GM23338 (cell line): ENCODE measurements around the gene RUNX3. TPM values are rescaled to one million over a fixed set of nuclear protein-coding genes. Genes with fewer than 3 reads are reported as not detected.

Experiments
- ATAC-seq: fragments of 200-7000 bp; cut with Tn5 transposase; 3 replicates; pipeline ENCODE4 v1.9.1; 2020
- DNase-seq: peaks from one replicate; pipeline ENCODE4 v3.0.0-alpha.2; 2015; ENCODE audit warnings: low spot score
- H2AFZ ChIP-seq: fragments of 200-600 bp; sonication (generic); 2 replicates; pipeline ENCODE4 v1.8.0; 2016; ENCODE audit warnings: antibody characterized with exemption, mild to moderate bottlenecking, moderate library complexity
- H3F3A ChIP-seq: fragments of 200-600 bp; sonication (generic); replicated peaks from 2 replicates; pipeline ENCODE4 v1.8.0; 2017; ENCODE audit warnings: antibody characterized with exemption, mixed run types, low read depth
- H3K27ac ChIP-seq: fragments of 200-600 bp; sonication (generic); 2 replicates; pipeline ENCODE4 v1.6.1; 2016; ENCODE audit warnings: low read depth
- H3K27me3 ChIP-seq: fragments of 200-600 bp; sonication (generic); 2 replicates; pipeline ENCODE4 v1.8.0; 2016; ENCODE audit warnings: mild to moderate bottlenecking, mixed run types, moderate library complexity; ENCODE audit not compliant: insufficient read depth
- H3K36me3 ChIP-seq: fragments of 200-600 bp; sonication (generic); 2 replicates; pipeline ENCODE4 v1.8.0; 2016; ENCODE audit warnings: mild to moderate bottlenecking; ENCODE audit not compliant: insufficient read depth
- H3K4me1 ChIP-seq: fragments of 200-600 bp; sonication (generic); 2 replicates; pipeline ENCODE4 v1.8.0; 2016; ENCODE audit warnings: mild to moderate bottlenecking, moderate library complexity; ENCODE audit not compliant: insufficient read depth
- H3K4me2 ChIP-seq: fragments of 200-600 bp; sonication (generic); 2 replicates; pipeline ENCODE4 v1.7.1; 2017; ENCODE audit warnings: mixed run types
- H3K4me3 ChIP-seq: fragments of 200-600 bp; sonication (generic); 2 replicates; pipeline ENCODE4 v1.6.1; 2016; ENCODE audit warnings: mixed run types
- H3K79me2 ChIP-seq: fragments of 200-600 bp; sonication (generic); replicated peaks from 2 replicates; pipeline ENCODE4 v1.8.0; 2017; ENCODE audit warnings: mild to moderate bottlenecking; ENCODE audit not compliant: insufficient read depth
- H3K9me2 ChIP-seq: fragments of 200-600 bp; sonication (generic); 2 replicates; pipeline ENCODE4 v1.8.0; 2017; ENCODE audit not compliant: insufficient read depth
- H4K20me1 ChIP-seq: fragments of 200-600 bp; sonication (generic); replicated peaks from 2 replicates; pipeline ENCODE4 v1.8.0; 2017; ENCODE audit warnings: mild to moderate bottlenecking; ENCODE audit not compliant: insufficient read depth
- H3K27ac Mint-ChIP-seq: 2 replicates; pipeline ENCODE4 v1.8.0; 2020; ENCODE audit warnings: inconsistent platforms, mild to moderate bottlenecking, moderate library complexity, mixed read lengths
- H3K27me3 Mint-ChIP-seq: 3 replicates; pipeline ENCODE4 v1.8.0; 2022; ENCODE audit warnings: low read depth, mild to moderate bottlenecking, moderate library complexity, mixed read lengths, inconsistent platforms; ENCODE audit not compliant: insufficient read depth, poor library complexity
- H3K36me3 Mint-ChIP-seq: 3 replicates; pipeline ENCODE4 v1.8.0; 2021; ENCODE audit warnings: low read depth, mild to moderate bottlenecking, inconsistent platforms, moderate library complexity, mixed read lengths
- H3K4me1 Mint-ChIP-seq: 3 replicates; pipeline ENCODE4 v1.8.0; 2020; ENCODE audit warnings: mild to moderate bottlenecking, inconsistent platforms, mixed read lengths
- H3K4me3 Mint-ChIP-seq: 3 replicates; pipeline ENCODE4 v1.8.0; 2021; ENCODE audit warnings: moderate library complexity, mild to moderate bottlenecking, inconsistent platforms, mixed read lengths
- H3K9me3 Mint-ChIP-seq: 3 replicates; pipeline ENCODE4 v1.8.0; 2020; ENCODE audit warnings: moderate library complexity, mild to moderate bottlenecking, inconsistent platforms, mixed read lengths
- CREB1 ChIP-seq: fragments of 250-450 bp; sonication (Bioruptor Pico); IDR thresholded peaks from 2 replicates; pipeline ENCODE4 v1.5.0; 2020; ENCODE audit warnings: low read depth, mild to moderate bottlenecking, moderate library complexity
- CTCF ChIP-seq, 2 experiments: fragments of 200-600 bp in 1 of 2; sonication (generic) in 1 of 2; conservative IDR thresholded peaks; 2 replicates each; pipeline versions ENCODE4 v1.5.1 to v1.6.1; 2016 to 2017; ENCODE audit warnings: antibody characterized with exemption in 2 of 2, low read depth in 2 of 2, mild to moderate bottlenecking in 2 of 2, moderate library complexity in 1 of 2
- ETS1 ChIP-seq: IDR thresholded peaks from 2 replicates; pipeline ENCODE4 v1.6.1; 2016; ENCODE audit warnings: antibody characterized with exemption
- EZH2 ChIP-seq: fragments of 200-600 bp; sonication (generic); IDR thresholded peaks from one replicate; pipeline ENCODE4 v1.8.0; 2017; ENCODE audit warnings: antibody characterized with exemption, mild to moderate bottlenecking, low read depth; ENCODE audit not compliant: unreplicated experiment
- EZH2phosphoT487 ChIP-seq: fragments of 200-600 bp; sonication (generic); IDR thresholded peaks from one replicate; pipeline ENCODE4 v1.8.1; 2018; ENCODE audit warnings: antibody characterized with exemption; ENCODE audit not compliant: unreplicated experiment
- JUNB ChIP-seq: IDR thresholded peaks from one replicate; pipeline ENCODE4 v1.6.1; 2016; ENCODE audit warnings: antibody characterized with exemption; ENCODE audit not compliant: unreplicated experiment
- NANOG ChIP-seq: IDR thresholded peaks from 2 replicates; pipeline ENCODE4 v1.6.1; 2016; ENCODE audit warnings: antibody characterized with exemption, borderline replicate concordance
- POLR2AphosphoS5 ChIP-seq: IDR thresholded peaks from 2 replicates; pipeline ENCODE4 v1.6.1; 2016; ENCODE audit warnings: antibody characterized with exemption, low read depth
- REST ChIP-seq: IDR thresholded peaks from one replicate; pipeline ENCODE4 v1.6.1; 2018; ENCODE audit warnings: antibody characterized with exemption; ENCODE audit not compliant: unreplicated experiment
- STAT1 ChIP-seq: IDR thresholded peaks from one replicate; pipeline ENCODE4 v1.6.1; 2016; ENCODE audit warnings: antibody characterized with exemption; ENCODE audit not compliant: unreplicated experiment
- ZNF114 ChIP-seq: fragments of 250-450 bp; sonication (Bioruptor Pico); IDR thresholded peaks from 2 replicates; pipeline ENCODE4 v1.5.0; 2020; ENCODE audit warnings: mild to moderate bottlenecking, moderate library complexity
- ZNF331 ChIP-seq: fragments of 250-450 bp; sonication (Bioruptor Pico); IDR thresholded peaks from 2 replicates; pipeline ENCODE4 v1.5.0; 2020; ENCODE audit warnings: low read depth, mild to moderate bottlenecking, moderate library complexity
- ZNF462 ChIP-seq: fragments of 250-450 bp; sonication (Bioruptor Pico); IDR thresholded peaks from 2 replicates; pipeline ENCODE4 v1.5.0; 2020; ENCODE audit warnings: mild to moderate bottlenecking, moderate library complexity
- polyA plus RNA-seq: library from polyadenylated mRNA; unstranded; fragments of >200 nt; fragmentation: Nextera tagmentation; extraction: Ambion mirVana; gene quantifications from 2 replicates; pipeline ENCODE4 v1.2.1, GENCODE V29; 2016
- total RNA-seq: library from RNA; depleted of rRNA; stranded (reverse); fragments of >200 nt; shearing (Covaris generic); gene quantifications from 2 replicates; pipeline ENCODE4 v1.2.3, GENCODE V29; 2014

The RUNX3 gene
- total and polyA plus RNA-seq, 2 experiments from 2014 or later, result 0.23 to 0.73 TPM

GRCh38 chr1:24927473-24927872 is 2.6 kb downstream of the RUNX3 start:
- peak overlapping the region; percentile 58 for H3K4me3 Mint-ChIP-seq
- H3K4me3 ChIP-seq, result peak overlapping the region; percentile 63
- ATAC-seq, result no peak
- no peaks in the 10 kb centered on the region for H3K36me3 ChIP-seq
- H3K4me2 ChIP-seq, result peak overlapping the region; percentile 89
- H3K9me3 Mint-ChIP-seq, result peaks cover 6% of the 10 kb centered on the region; the same call in 1 of the 3 replicates
- H3F3A ChIP-seq, result peaks cover 25% of the 10 kb centered on the region; the same call in 1 of the 2 replicates
- peaks cover 36% of the 10 kb centered on the region for H3K4me1 Mint-ChIP-seq
- H3K27me3 ChIP-seq, result peaks cover 81% of the 10 kb centered on the region
- H3K27ac Mint-ChIP-seq, result no peak overlapping the region
- peaks cover 70% of the 10 kb centered on the region for H3K27me3 Mint-ChIP-seq
- DNase-seq, result no peak
- H3K79me2 ChIP-seq, result no peaks in the 10 kb centered on the region
- TF ChIP-seq ETS1, result no peak
- no peak for TF ChIP-seq JUNB
- TF ChIP-seq STAT1, result no peak
- TF ChIP-seq POLR2AphosphoS5, result no peak
- no peak for TF ChIP-seq EZH2phosphoT487
- TF ChIP-seq REST, result no peak
- no peak for TF ChIP-seq CTCF (conservative IDR thresholded peaks at IDR 0.05; ENCODE audit: low read depth in 2 of 2)
- no peak for TF ChIP-seq CREB1 (CRISPR knock-in tag)
- TF ChIP-seq ZNF462, result no peak
- no peak for TF ChIP-seq NANOG
- no peak for TF ChIP-seq ZNF331 (CRISPR knock-in tag)
- no peak for TF ChIP-seq ZNF114 (CRISPR knock-in tag)
- no peak for TF ChIP-seq EZH2
- no peaks in the 10 kb centered on the region for H3K36me3 Mint-ChIP-seq
- peak overlapping the region; percentile 2 for H2AFZ ChIP-seq
- peaks cover 43% of the 10 kb centered on the region for H3K4me1 ChIP-seq
- no peak overlapping the region for H3K27ac ChIP-seq
- H3K9me2 ChIP-seq, result no peaks in the 10 kb centered on the region
- no peaks in the 10 kb centered on the region for H4K20me1 ChIP-seq
